Neural crest cell (in vitro differentiated cells): ENCODE results near the gene YKT6. TPM values are rescaled to one million over a fixed set of nuclear protein-coding genes. Genes with fewer than 3 reads are reported as not detected.

ENCODE experiments used
- DNase-seq: peaks from one replicate; pipeline ENCODE4 v3.0.0; 2021; ENCODE audit warnings: low read depth, mixed read lengths, low spot score
- H3K27ac Mint-ChIP-seq: one replicate; pipeline ENCODE4 v1.8.0; 2021; ENCODE audit warnings: mild to moderate bottlenecking, mixed read lengths; ENCODE audit not compliant: unreplicated experiment
- H3K27me3 Mint-ChIP-seq: 2 replicates; pipeline ENCODE4 v1.8.0; 2021; ENCODE audit warnings: low read depth, mild to moderate bottlenecking, mixed read lengths
- H3K36me3 Mint-ChIP-seq: 2 replicates; pipeline ENCODE4 v1.8.0; 2021; ENCODE audit warnings: low read depth, mild to moderate bottlenecking, mixed read lengths
- H3K4me1 Mint-ChIP-seq: 2 replicates; pipeline ENCODE4 v1.8.0; 2021; ENCODE audit warnings: mixed read lengths
- H3K4me3 Mint-ChIP-seq: one replicate; pipeline ENCODE4 v1.8.0; 2021; ENCODE audit warnings: mild to moderate bottlenecking, mixed read lengths
- H3K9me3 Mint-ChIP-seq: 2 replicates; pipeline ENCODE4 v1.8.0; 2021; ENCODE audit warnings: mixed read lengths
- CTCF ChIP-seq: fragments of 200-600 bp; sonication (generic); conservative IDR thresholded peaks from 2 replicates; pipeline ENCODE4 v1.5.0; 2021; ENCODE audit warnings: antibody characterized with exemption, mild to moderate bottlenecking
- total RNA-seq: library from RNA; stranded (reverse); gene quantifications from 2 replicates; pipeline ENCODE4 v1.2.1, GENCODE V29; 2021

YKT6 gene
- total RNA-seq, 1 donor from 2014 or later = 97.4 TPM

- no peak for DNase-seq
- no peaks in the 10 kb centered on the region for H3K36me3 Mint-ChIP-seq
- peaks cover 3% of the 10 kb centered on the region for H3K9me3 Mint-ChIP-seq
- no peaks in the 10 kb centered on the region for H3K4me1 Mint-ChIP-seq
- no peak overlapping the region for H3K4me3 Mint-ChIP-seq
- TF ChIP-seq CTCF = no peak
- H3K27me3 Mint-ChIP-seq = no peaks in the 10 kb centered on the region
- H3K27ac Mint-ChIP-seq = no peak overlapping the region
These were observed 41.7 kb upstream of the YKT6 start for GRCh38 chr7:44158873-44159631.

DNA sequence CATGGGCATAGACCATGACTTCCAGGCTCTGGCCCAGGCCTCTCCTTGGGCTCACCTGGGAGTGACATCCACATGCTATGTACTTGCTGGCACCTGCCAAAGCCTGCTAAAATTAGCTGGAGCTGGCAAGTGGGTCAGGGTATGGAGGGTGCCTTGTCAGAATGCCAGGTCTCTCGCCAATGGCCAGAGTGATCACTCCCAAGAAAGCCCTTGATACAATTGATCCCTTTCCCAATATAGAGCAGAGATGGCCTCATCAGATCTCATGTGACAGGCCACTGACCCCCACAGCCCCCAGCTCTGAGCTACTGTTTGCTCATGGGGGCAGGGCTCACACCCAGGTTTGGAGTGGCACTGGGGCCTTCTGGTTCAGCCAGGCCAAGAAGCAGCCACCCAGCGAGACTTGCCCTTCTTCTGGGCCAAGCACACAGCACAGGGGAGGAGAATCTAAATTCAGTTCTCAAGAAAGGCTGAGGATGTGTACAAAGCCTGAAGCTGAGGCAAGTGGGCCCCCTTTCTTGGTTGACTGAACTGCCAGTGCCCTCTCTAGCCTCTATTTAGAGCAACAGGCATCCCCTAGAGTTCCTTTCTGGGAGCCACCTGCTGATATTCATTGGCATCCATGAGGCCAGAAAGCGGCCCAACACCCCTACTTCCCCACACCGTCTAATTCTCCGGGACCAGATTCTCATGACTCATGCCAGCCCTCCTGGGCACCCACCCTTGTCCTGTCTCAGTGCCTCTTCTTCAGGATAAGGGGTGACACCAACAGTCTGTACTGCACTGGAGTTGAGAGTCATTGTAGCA is 40.8 kb upstream of the YKT6 start:
- no peak for TF ChIP-seq CTCF
- Mint-ChIP-seq H3K27me3 (peaks cover 4% of the 10 kb centered on the region), H3K36me3 (no peaks in the 10 kb centered on the region), H3K4me3 (no peak overlapping the region), H3K4me1 (no peaks in the 10 kb centered on the region), H3K9me3 (peaks cover 3% of the 10 kb centered on the region), H3K27ac (no peak overlapping the region)
- DNase-seq = no peak

GRCh38 chr7:44161371-44161770 is 39.4 kb upstream of the YKT6 start:
- TF ChIP-seq CTCF = no peak
- no peak overlapping the region for H3K27ac Mint-ChIP-seq
- no peak for DNase-seq
- H3K4me3 Mint-ChIP-seq = no peak overlapping the region
- peaks cover 6% of the 10 kb centered on the region for H3K27me3 Mint-ChIP-seq
- peaks cover 3% of the 10 kb centered on the region for H3K9me3 Mint-ChIP-seq
- H3K36me3 Mint-ChIP-seq = no peaks in the 10 kb centered on the region
- H3K4me1 Mint-ChIP-seq = no peaks in the 10 kb centered on the region

DNA sequence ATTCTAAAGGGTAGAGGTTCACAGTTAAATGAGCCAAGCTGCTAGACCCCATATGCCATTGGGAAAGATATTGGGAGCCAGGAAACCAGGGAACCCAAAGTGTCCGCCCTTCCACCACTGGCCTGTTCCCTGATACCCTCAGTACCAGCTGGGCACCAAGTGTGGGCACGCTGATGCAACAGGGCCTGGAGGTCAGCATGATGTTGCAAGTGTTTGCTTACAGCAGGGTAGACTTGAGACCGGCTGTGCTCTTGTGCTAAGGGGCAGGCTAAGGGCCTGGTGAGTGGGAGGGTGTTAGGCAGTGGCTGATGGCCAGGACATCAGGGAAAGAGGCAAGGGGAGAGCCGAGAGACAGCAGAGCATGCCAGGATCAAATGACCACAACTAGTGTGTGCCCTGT is 38.6 kb upstream of the YKT6 start:
- peaks cover 9% of the 10 kb centered on the region for H3K27me3 Mint-ChIP-seq
- H3K4me1 Mint-ChIP-seq = no peaks in the 10 kb centered on the region
- no peak for DNase-seq
- H3K27ac Mint-ChIP-seq = no peak overlapping the region
- H3K9me3 Mint-ChIP-seq = peaks cover 3% of the 10 kb centered on the region
- no peak overlapping the region for H3K4me3 Mint-ChIP-seq
- TF ChIP-seq CTCF = no peak
- no peaks in the 10 kb centered on the region for H3K36me3 Mint-ChIP-seq

DNA sequence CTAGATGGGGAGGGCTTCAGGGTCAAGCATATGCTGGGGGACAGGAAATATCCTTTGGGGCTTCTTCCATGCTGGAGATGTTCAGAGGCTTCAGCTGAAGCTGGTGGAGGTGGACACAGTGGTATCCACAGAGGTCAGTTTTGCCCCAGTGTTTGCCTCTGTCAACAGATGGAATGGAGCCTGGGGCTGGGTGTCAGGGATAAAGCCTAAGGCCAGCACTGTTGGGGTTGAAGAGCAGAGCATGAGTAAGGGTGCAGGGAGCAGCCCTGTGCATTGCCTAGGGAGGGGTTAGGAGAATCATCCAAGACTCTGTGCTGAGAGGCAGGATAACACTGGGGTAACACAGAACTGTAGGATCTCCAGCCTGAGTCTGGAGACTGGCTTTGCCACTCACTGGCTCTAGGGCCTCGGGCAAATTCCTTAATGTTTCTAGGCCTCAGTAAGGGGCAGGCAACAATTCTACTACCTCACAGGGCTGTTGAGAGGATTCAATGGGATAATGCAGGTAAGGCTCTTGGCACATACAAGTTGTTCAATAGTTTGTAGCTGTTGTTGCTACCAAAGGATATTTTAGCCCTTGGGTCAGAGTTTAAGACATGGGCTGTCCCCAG is 37.9 kb upstream of the YKT6 start:
- no peak for DNase-seq
- no peak for TF ChIP-seq CTCF
- Mint-ChIP-seq H3K4me1 (no peaks in the 10 kb centered on the region), H3K27ac (no peak overlapping the region), H3K9me3 (peaks cover 3% of the 10 kb centered on the region), H3K36me3 (no peaks in the 10 kb centered on the region), H3K4me3 (no peak overlapping the region), H3K27me3 (peaks cover 15% of the 10 kb centered on the region)
